ENCODE results near the gene OR5K3.

Gene OR5K3

GRCh38 chr3:98433764-98434163, 43.3 kb downstream of the OR5K3 start:
- no peak for DNase-seq (ENCODE audit: low read depth)

GRCh38 chr3:98434412-98434811, 43.9 kb downstream of the OR5K3 start:
- no peak for DNase-seq (ENCODE audit: low read depth)

GRCh38 chr3:98440283-98440682, 49.8 kb downstream of the OR5K3 start:
- DNase-seq (ENCODE audit: low read depth), result no peak

Data from fibroblast of gingiva (primary cell).